ENCODE data around the gene RIN3. TPM values are rescaled to one million over a fixed set of nuclear protein-coding genes. Genes with fewer than 3 reads are reported as not detected.

Gene RIN3
- total and polyA plus RNA-seq, 4 donors: 5.0 to 15.6 (median 9.0) TPM

- TF ChIP-seq FOXA1 (IDR thresholded peaks at IDR 0.05): no peak
- no peak for TF ChIP-seq SP1 (IDR thresholded peaks at IDR 0.05)
- TF ChIP-seq ZBTB33 (IDR thresholded peaks at IDR 0.05): no peak
Measured at GRCh38 chr14:92568621-92569479, 55.3 kb downstream of the RIN3 start (continued).

- Histone ChIP-seq H3K27ac (ENCODE audit: low read depth in 1 of 2, low read length in 2 of 2) (no peak overlapping the region), H3K36me3 (ENCODE audit: control insufficient read depth in 4 of 4, insufficient read depth in 3 of 4, low read depth in 1 of 4, low read length in 3 of 4) (peaks cover 0 to 21% (median 12%) of the 10 kb centered on the region in 4 donors), H3K4me1 (ENCODE audit: control insufficient read depth in 4 of 4, insufficient read depth in 4 of 4, low read length in 3 of 4) (peaks cover 0 to 3% (median 0%) of the 10 kb centered on the region in 4 donors), H3K9me3 (ENCODE audit: control insufficient read depth in 4 of 4, low read length in 3 of 4) (no peaks in the 10 kb centered on the region), H3K9ac (ENCODE audit: low read depth in 1 of 2, low read length in 2 of 2) (no peak overlapping the region), H3K27me3 (ENCODE audit: control insufficient read depth in 4 of 4, insufficient read depth in 4 of 4, low read length in 3 of 4) (no peaks in the 10 kb centered on the region), H3K4me3 (ENCODE audit: low read depth in 1 of 3, low read length in 3 of 3) (no peak overlapping the region)
- DNase-seq (ENCODE audit: low spot score): no peak
- WGBS: 56% methylated on average over 6 of the region's 6 CpGs
- TF ChIP-seq NR2F2 (IDR thresholded peaks at IDR 0.05) (no peak), ZBTB33 (IDR thresholded peaks at IDR 0.05) (no peak), HNF4A (conservative IDR thresholded peaks at IDR 0.05) (peak; percentile 11 to 25), EGR1 (IDR thresholded peaks at IDR 0.05; ENCODE audit: low read depth in 2 of 2) (no peak), HNF4G (IDR thresholded peaks at IDR 0.05) (no peak), ATF3 (IDR thresholded peaks at IDR 0.05) (no peak), FOXA1 (IDR thresholded peaks at IDR 0.05) (no peak), SP1 (IDR thresholded peaks at IDR 0.05) (no peak)
Measured at GRCh38 chr14:92570674-92571262, 57.2 kb downstream of the RIN3 start.

- DNase-seq (ENCODE audit: low spot score): no peak
- H3K4me1 ChIP-seq (ENCODE audit: control insufficient read depth in 4 of 4, insufficient read depth in 4 of 4, low read length in 3 of 4): peaks cover 0 to 3% (median 0%) of the 10 kb centered on the region in 4 donors
- H3K27me3 ChIP-seq (ENCODE audit: control insufficient read depth in 4 of 4, insufficient read depth in 4 of 4, low read length in 3 of 4): no peaks in the 10 kb centered on the region
- no peak overlapping the region for H3K4me3 ChIP-seq (ENCODE audit: low read depth in 1 of 3, low read length in 3 of 3)
- no peaks in the 10 kb centered on the region for H3K9me3 ChIP-seq (ENCODE audit: control insufficient read depth in 4 of 4, low read length in 3 of 4)
- H3K36me3 ChIP-seq (ENCODE audit: control insufficient read depth in 4 of 4, insufficient read depth in 3 of 4, low read depth in 1 of 4, low read length in 3 of 4): peaks cover 0 to 12% (median 8%) of the 10 kb centered on the region in 4 donors
- WGBS: 97% methylated on average over 10 of the region's 10 CpGs
- H3K27ac ChIP-seq (ENCODE audit: low read depth in 1 of 2, low read length in 2 of 2): no peak overlapping the region
- no peak overlapping the region for H3K9ac ChIP-seq (ENCODE audit: low read depth in 1 of 2, low read length in 2 of 2)
- no peak for TF ChIP-seq HNF4A (conservative IDR thresholded peaks at IDR 0.05)
- TF ChIP-seq SP1 (IDR thresholded peaks at IDR 0.05): no peak
- TF ChIP-seq NR2F2 (IDR thresholded peaks at IDR 0.05): no peak
- TF ChIP-seq EGR1 (IDR thresholded peaks at IDR 0.05; ENCODE audit: low read depth in 2 of 2): no peak
- TF ChIP-seq JUND (IDR thresholded peaks at IDR 0.05): no peak
- TF ChIP-seq REST (IDR thresholded peaks at IDR 0.05): no peak
- no peak for TF ChIP-seq RXRA (IDR thresholded peaks at IDR 0.05)
- TF ChIP-seq CTCF (IDR thresholded peaks at IDR 0.05; ENCODE audit: low read depth, low read length, missing input control): no peak
- no peak for TF ChIP-seq GABPA (IDR thresholded peaks at IDR 0.05 in 1 of 2, conservative IDR thresholded peaks at IDR 0.05 in 1 of 2)
- TF ChIP-seq ATF3 (IDR thresholded peaks at IDR 0.05): no peak
- TF ChIP-seq MAX (IDR thresholded peaks at IDR 0.05): no peak
Measured at GRCh38 chr14:92572050-92572449, 58.5 kb downstream of the RIN3 start.

Measured in liver (tissue), 9 donors.